Measurements from ENCODE around the gene CITED4.

Gene CITED4

DNA sequence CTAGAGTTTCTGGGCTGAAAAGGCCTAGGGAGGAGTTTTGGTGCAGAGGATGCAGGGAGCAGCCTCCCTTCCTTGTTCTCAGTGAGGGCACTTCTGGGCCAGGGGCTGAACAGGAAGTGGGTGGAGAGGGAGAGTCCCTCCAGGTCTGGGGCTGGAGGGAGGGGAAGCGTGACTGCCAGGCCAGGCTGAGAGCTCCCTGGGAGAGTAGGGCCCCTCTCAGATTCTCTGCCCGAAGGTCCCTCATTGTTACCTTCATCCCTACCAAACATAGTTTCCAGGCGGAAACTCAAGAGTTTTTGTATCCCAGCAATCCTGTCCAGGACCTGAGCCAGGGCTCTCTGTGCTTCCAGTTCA, 36.8 kb downstream of the CITED4 start:
- no peak for TF ChIP-seq ZNF70 (CRISPR knock-in tag; IDR thresholded peaks at IDR 0.05)
- TF ChIP-seq, protein P1, sequence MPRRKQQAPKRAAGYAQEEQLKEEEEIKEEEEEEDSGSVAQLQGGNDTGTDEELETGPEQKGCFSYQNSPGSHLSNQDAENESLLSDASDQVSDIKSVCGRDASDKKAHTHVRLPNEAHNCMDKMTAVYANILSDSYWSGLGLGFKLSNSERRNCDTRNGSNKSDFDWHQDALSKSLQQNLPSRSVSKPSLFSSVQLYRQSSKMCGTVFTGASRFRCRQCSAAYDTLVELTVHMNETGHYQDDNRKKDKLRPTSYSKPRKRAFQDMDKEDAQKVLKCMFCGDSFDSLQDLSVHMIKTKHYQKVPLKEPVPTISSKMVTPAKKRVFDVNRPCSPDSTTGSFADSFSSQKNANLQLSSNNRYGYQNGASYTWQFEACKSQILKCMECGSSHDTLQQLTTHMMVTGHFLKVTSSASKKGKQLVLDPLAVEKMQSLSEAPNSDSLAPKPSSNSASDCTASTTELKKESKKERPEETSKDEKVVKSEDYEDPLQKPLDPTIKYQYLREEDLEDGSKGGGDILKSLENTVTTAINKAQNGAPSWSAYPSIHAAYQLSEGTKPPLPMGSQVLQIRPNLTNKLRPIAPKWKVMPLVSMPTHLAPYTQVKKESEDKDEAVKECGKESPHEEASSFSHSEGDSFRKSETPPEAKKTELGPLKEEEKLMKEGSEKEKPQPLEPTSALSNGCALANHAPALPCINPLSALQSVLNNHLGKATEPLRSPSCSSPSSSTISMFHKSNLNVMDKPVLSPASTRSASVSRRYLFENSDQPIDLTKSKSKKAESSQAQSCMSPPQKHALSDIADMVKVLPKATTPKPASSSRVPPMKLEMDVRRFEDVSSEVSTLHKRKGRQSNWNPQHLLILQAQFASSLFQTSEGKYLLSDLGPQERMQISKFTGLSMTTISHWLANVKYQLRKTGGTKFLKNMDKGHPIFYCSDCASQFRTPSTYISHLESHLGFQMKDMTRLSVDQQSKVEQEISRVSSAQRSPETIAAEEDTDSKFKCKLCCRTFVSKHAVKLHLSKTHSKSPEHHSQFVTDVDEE (CRISPR knock-in tag; IDR thresholded peaks at IDR 0.05) = no peak
- TF ChIP-seq ESRRG (CRISPR knock-in tag; IDR thresholded peaks at IDR 0.05) = no peak
- no peak for TF ChIP-seq ISL1 (CRISPR knock-in tag; IDR thresholded peaks at IDR 0.05)
- TF ChIP-seq CSDC2 (CRISPR knock-in tag; IDR thresholded peaks at IDR 0.05) = no peak
- no peak for TF ChIP-seq OSR1 (CRISPR knock-in tag; IDR thresholded peaks at IDR 0.05)
- TF ChIP-seq ZNF565 (CRISPR knock-in tag; conservative IDR thresholded peaks at IDR 0.05; ENCODE audit: low read depth) = no peak
- TF ChIP-seq ZFP30 (CRISPR knock-in tag; IDR thresholded peaks at IDR 0.05) = no peak
- no peak for TF ChIP-seq GLIS3 (CRISPR knock-in tag; IDR thresholded peaks at IDR 0.05)
- TF ChIP-seq RARB (CRISPR knock-in tag; IDR thresholded peaks at IDR 0.05) = no peak
- TF ChIP-seq ZC3H10 (CRISPR knock-in tag; IDR thresholded peaks at IDR 0.05) = no peak
- no peak for ATAC-seq

DNA sequence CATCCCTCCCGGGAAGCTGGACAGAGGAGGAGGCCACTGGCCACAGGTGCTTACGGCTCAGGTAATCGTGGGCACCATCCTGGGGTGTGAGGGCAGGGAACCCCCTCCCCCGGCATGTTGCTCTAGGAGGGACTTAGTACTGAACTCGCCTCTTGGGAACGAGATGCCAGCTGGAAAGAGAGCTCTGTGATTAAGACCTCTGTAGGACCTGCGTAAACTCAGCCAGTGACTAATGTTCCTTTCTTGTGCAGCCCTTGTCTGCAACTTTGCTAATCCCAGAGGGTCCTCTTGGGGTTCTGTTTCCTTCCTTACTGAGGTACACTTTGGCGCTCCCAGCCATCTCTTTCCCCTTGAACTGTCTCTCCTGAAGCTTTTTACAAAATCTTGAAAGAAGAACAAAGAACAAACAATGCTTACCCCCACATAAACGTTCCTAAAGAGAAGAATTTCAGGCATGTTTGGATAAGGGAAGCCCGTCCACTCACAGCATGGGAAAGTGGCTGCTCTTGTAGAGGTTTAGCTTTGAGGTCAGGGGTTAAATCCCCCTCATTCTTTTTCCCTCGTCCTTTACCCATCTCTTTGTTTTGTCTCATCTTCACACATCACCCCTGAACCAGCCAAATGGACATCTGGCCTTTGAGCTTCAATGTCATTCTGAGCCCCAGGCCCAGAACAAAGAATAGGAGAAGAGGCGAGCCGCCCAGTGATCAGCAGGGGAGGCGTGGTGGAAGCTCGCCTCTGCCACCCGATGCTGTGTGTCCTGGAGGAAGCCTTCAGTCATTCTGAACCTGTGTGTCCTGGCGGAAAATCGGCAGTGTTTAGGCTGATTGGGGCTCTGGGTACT, 37.4 kb downstream of the CITED4 start:
- ATAC-seq = peak; percentile 17; the same call in 1 of the 3 replicates
- TF ChIP-seq OSR1 (CRISPR knock-in tag; IDR thresholded peaks at IDR 0.05) (no peak), ZNF565 (CRISPR knock-in tag; conservative IDR thresholded peaks at IDR 0.05; ENCODE audit: low read depth) (no peak), RARB (CRISPR knock-in tag; IDR thresholded peaks at IDR 0.05) (no peak), ARNTL (CRISPR knock-in tag; IDR thresholded peaks at IDR 0.05; ENCODE audit: borderline replicate concordance, low read depth) (no peak), BACH2 (CRISPR knock-in tag; IDR thresholded peaks at IDR 0.05; ENCODE audit: borderline replicate concordance) (no peak), ZFP3 (CRISPR knock-in tag; IDR thresholded peaks at IDR 0.05) (no peak), SNAI2 (CRISPR knock-in tag; IDR thresholded peaks at IDR 0.05) (no peak), CSDC2 (CRISPR knock-in tag; IDR thresholded peaks at IDR 0.05) (no peak), ZNF8 (CRISPR knock-in tag; IDR thresholded peaks at IDR 0.05) (no peak), ESRRG (CRISPR knock-in tag; IDR thresholded peaks at IDR 0.05) (no peak), TCF4 (CRISPR knock-in tag; IDR thresholded peaks at IDR 0.05; ENCODE audit: borderline replicate concordance) (no peak), ZFP30 (CRISPR knock-in tag; IDR thresholded peaks at IDR 0.05) (no peak), ZC3H10 (CRISPR knock-in tag; IDR thresholded peaks at IDR 0.05) (no peak)
- TF ChIP-seq, protein P2, sequence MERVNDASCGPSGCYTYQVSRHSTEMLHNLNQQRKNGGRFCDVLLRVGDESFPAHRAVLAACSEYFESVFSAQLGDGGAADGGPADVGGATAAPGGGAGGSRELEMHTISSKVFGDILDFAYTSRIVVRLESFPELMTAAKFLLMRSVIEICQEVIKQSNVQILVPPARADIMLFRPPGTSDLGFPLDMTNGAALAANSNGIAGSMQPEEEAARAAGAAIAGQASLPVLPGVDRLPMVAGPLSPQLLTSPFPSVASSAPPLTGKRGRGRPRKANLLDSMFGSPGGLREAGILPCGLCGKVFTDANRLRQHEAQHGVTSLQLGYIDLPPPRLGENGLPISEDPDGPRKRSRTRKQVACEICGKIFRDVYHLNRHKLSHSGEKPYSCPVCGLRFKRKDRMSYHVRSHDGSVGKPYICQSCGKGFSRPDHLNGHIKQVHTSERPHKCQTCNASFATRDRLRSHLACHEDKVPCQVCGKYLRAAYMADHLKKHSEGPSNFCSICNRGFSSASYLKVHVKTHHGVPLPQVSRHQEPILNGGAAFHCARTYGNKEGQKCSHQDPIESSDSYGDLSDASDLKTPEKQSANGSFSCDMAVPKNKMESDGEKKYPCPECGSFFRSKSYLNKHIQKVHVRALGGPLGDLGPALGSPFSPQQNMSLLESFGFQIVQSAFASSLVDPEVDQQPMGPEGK (CRISPR knock-in tag; IDR thresholded peaks at IDR 0.05; ENCODE audit: borderline replicate concordance) = no peak
- TF ChIP-seq, protein P3, sequence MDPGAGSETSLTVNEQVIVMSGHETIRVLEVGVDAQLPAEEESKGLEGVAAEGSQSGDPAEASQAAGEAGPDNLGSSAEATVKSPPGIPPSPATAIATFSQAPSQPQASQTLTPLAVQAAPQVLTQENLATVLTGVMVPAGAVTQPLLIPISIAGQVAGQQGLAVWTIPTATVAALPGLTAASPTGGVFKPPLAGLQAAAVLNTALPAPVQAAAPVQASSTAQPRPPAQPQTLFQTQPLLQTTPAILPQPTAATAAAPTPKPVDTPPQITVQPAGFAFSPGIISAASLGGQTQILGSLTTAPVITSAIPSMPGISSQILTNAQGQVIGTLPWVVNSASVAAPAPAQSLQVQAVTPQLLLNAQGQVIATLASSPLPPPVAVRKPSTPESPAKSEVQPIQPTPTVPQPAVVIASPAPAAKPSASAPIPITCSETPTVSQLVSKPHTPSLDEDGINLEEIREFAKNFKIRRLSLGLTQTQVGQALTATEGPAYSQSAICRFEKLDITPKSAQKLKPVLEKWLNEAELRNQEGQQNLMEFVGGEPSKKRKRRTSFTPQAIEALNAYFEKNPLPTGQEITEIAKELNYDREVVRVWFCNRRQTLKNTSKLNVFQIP (CRISPR knock-in tag; IDR thresholded peaks at IDR 0.05; ENCODE audit: borderline replicate concordance, low read depth) = no peak
- TF ChIP-seq, protein P1 (CRISPR knock-in tag; IDR thresholded peaks at IDR 0.05) = no peak
- TF ChIP-seq, protein P4, sequence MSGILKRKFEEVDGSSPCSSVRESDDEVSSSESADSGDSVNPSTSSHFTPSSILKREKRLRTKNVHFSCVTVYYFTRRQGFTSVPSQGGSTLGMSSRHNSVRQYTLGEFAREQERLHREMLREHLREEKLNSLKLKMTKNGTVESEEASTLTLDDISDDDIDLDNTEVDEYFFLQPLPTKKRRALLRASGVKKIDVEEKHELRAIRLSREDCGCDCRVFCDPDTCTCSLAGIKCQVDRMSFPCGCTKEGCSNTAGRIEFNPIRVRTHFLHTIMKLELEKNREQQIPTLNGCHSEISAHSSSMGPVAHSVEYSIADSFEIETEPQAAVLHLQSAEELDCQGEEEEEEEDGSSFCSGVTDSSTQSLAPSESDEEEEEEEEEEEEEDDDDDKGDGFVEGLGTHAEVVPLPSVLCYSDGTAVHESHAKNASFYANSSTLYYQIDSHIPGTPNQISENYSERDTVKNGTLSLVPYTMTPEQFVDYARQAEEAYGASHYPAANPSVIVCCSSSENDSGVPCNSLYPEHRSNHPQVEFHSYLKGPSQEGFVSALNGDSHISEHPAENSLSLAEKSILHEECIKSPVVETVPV (CRISPR knock-in tag; IDR thresholded peaks at IDR 0.05) = no peak
